ENCODE data around the gene TMEM163.

The TMEM163 gene

DNA sequence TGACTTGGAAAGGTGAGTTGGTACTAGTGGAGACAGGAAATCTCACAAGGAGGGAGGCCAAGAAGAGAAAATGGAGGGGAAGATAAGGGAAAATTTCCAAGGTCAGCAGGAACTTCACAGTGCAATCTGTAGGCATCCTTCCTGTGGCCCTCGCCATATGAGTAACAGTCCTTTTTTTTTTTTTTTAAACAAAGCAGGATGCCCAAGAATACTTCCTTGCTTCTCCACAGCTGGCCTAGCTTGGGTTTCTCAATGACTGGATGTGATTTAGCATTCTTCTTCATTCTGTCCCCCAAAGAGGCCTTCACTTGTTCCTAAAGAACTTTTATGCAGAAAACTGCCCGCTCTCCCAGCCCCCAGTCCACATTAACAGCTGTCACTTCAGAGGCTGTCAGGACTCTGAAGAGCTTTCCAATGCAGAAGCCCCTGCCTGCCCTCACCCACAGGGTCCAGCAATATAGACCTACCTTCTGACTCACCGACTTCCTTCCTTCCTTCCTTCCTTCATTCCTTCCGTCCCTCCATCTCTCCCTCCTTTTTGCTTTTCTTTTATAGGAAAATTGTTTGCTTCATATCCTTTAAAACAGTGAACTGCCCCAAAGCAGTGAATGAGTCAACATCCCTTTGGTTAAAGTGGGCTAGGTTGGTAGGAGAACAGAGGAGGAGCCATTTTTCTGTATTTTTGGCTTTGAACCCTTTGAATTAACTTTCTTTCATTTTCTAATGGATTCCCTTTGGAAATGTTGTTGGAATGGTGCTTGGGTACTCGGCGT is 292.9 kb downstream of the TMEM163 start:
- DNase-seq = no peak

DNA sequence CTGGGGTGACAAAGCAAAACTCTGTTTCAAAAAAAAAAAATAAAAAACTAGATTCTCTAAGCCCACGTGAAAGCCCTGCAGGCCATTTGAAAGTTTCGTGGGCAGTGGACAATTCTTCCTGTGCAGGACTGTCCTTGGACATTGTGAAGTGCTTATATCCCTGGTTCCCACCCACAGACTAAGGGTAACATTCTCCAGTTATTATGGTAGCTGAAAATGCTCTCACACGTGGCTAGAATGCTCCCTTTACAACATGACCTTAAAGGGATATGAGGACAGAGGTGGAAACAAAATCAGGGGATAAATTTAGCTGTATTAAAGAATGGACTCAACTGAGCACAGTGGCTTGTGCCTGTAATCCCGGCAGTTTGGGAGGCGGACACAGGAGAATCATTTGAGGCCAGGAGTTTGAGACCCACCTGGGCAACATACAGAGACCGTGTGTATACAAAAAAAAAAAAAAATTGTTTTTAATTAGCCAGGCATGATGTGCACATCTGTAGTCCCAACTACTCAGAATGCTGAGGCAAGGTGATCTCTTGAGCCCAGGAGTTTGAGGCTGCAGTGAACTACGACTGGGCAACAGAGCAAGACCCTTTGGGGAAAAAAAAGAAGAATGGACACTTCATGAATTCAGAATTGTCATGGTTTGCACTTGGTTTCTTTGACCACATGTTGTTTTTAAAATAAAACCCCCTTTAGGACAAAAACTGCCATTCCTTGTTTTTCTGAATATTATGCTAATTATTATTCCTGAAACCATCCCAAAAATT is 297.1 kb downstream of the TMEM163 start:
- DNase-seq = no peak

DNA sequence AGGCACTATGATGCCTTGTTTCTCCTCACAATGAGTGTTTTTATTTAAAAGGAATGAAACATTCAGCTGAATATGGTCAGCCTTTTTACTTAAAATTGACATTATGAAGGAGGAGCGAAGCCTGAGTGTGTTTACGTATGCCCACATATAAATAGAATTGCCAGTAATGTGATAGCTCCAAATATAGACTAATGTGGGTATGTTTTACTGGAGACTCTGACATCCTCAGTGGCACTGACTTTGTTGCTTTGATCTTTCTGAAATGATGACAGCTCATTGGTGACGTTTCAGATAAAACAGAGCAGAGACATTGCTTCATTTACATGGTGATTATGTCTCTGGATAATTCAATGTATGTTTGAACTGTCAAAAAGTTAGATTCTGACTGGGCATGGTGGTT is 297.9 kb downstream of the TMEM163 start:
- DNase-seq = no peak

DNA sequence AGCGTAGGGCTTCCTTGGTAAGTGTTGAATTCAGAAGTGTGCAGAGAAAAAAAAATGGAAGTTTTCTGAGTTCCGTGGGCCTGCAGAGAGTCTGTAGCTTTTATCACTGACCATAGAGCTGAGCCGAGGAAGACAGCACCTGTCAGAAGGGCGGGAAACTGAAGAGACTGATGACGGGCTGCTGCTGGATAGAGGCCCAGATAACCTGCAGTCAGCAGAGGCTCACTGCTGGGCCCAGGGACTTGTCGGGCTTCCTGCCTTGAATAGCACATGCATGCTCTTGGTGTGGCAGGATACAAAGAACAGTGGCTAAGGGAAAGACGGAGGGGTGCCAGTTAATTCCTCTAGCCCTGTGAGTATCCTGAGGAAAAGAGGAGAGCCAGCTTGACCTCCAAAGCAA is 298.5 kb downstream of the TMEM163 start:
- no peak for DNase-seq

DNA sequence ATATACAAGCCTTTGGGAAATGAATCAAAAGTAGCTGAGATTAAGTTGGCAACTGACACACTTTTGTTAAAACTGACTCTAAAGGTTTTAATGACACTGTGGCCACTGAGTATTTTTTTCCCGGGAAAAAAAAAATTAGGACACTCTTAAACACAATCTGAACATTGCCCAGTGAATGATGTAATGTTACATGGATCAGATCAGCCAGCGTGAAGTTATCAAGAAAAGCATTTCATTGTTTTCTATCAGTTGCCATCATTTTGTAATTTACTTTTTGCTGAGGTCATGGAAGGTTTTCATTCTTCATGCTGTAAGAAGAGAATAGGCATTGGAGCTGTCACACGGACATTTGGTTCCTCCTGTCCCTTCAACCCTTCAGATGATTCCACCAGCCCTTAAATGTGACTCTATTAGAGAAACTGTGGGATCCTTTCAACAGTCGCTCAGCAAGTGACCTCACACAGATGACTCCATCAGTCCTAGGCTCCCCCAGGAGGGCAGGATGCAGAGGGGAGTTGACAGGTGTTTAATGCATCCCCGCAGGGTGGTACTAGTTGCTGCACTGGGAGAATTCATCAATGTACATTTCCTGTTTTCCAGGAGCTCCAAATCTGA is 300.7 kb downstream of the TMEM163 start:
- DNase-seq = no peak

DNA sequence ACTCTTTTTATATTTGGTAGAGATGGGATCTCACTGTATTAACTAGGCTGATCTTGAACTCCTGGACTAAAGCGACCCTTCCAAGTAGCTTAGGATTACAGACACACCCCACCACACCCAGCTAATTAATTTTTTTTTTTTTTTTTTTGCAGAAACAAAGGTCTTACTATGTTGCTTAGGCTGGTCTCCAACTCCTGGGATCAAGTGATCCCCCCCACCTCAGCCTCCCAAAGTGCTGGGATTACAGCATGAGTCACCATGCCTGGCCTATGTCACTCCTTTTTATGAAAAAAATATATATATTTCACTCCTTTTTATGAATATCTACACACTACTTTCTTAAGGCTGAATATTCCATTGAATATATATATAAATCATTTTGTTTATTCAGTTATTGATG is 302.2 kb downstream of the TMEM163 start:
- DNase-seq = no peak

DNA sequence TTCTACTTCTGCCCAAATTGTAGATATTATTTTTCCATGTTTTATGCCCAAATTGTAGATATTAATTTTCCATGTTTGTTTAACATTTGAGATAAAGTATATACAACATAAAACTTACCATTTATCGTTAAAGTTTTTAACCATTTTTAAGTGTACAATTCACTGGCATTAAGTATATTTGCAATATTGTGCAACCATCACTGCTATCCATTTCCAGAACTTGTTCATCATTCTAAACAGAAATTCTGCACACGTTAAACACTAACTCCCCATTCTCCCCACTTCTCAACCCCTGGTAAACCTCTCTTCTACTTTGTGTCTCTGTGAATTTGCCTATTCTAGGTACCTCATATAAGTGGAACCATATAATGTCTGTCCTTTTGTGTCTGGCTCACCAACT is 302.8 kb downstream of the TMEM163 start:
- DNase-seq = no peak

DNA sequence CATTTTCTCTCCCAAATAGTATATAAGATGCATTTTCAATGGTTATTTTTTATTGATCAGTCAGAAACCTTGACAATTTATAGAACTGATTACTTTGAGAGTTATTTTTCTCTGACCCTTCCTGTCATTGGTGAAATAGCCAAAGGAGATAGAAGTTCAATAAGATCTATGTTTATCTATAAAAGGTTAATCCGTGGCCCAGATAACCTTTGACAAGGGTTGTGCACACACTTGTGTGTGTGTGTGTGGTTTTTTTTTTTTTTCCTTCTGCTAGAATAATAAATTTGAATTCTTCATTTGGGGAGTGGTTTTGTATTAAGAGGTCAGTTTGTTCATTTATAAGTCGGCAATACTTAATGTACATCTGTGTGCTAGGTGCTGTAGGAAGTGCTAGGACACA is 304.9 kb downstream of the TMEM163 start:
- no peak for DNase-seq

DNA sequence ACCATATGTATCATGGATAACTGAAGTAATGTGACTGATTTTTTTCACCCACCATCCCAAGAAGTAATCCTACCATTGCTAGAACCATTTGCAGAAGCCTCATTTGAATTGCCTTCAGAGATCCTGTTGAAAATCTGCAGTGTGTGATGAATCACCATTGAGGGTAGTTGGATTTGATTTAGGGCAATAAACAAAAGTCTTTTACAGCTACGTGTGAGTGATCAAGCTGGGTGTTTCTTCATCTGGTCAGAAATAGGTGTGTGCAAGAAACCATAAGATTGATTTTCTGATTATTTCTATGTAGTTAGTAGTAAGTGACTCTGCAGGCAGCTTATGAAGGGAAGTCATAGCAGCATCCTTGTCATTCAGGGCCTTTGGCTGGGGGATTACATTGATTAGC is 305.4 kb downstream of the TMEM163 start:
- no peak for DNase-seq

DNA sequence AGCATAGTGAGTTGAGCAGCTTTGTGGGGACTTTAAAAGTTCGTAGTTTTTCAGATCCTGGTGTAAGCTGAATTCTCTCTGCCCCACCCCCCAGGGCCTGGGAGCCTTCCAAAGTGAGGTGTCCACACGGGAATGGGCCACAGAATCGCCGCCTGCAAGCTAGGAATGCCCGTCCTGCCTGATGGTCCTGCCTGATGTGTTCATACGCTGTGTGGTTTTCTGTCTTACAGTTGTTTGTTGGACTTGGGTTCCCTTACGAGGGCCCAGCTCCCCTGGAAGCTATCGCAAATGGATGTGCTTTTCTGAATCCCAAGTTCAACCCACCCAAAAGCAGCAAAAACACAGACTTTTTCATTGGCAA is 306.2 kb downstream of the TMEM163 start:
- DNase-seq = no peak

DNA sequence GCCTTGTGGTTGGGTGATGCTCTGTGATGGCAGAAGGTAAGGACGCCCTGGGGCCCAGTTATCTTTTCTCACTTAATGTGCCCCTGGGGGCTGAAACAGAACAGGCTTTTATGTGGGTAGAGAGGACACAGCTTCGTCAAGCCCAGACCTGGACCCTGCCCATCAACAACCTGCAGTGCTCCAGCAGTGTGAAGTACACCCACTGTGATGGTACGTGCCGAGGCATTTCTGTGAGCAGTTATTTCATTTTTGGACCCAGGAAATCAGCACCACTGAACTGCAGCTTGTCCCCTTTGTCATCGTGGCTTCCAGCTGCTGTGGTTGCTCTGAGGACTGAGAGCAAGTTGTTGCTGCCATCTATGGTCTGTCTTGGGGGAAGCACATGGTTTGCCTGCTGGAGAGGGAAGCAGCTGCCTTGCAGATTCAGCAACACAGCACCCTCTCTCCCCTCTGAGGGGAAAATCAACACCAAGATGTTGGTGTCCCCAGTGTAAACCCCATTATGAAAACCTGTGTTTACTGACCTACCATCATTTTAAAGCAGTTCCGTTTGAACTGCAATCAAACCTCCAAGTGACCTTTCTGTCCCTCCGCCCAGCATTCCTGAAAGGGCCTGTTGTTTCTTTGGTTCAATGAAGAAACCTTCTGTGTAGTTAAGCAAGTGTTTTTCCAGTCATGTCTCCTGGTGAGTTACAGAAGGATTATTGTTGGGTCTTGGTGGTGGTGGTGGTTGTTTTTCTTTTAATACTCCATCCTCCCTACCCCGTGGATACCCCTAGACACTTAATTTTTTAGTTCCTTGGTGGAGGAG is 306.8 kb downstream of the TMEM163 start:
- peak; percentile 57 to 71 for DNase-seq

DNA sequence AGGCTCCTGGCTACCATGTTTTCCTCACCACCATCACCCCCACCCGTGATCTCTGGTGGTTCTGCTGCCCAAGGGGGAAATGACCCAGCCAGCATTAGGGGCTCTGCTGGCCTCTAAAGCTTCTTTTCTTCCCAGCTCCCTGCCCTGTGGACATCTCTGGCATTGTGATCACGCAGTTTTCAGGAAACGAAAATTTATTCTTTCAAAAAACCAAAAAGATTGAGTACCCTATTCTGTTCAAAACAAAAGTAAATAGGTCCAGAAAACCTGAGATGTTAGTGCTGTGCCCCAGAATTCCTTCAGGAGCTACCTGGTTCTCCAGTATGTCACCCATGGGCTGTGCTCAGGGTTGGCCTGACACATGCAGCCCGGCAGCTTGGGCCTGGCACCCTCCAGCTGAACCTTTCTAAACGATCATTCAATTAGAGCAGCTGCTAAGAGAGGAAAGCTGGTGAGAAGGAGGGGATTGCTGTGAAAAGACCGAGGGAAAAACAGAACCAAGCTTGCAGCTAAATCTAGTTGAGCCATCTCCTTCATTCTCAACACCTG is 307.4 kb downstream of the TMEM163 start:
- no peak for DNase-seq

DNA sequence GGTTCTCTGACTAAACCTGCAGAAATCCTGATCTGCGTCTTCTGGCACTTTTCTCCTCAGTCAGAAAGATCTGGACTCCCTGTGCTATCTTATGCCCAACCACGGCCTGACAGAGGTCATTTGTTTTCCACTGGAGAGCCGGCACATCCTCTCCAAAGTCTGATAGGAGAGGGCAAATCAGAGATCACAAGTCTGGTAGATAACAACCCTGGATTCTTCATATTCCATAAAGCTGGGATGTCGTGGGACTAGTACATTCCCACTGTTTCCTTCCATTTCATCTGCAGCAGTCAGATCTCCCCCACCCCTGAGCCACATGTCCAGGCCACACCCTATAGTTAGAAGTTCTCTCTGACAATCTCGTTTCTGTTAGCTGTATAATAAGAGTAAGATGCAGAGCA is 308.0 kb downstream of the TMEM163 start:
- DNase-seq = no peak

DNA sequence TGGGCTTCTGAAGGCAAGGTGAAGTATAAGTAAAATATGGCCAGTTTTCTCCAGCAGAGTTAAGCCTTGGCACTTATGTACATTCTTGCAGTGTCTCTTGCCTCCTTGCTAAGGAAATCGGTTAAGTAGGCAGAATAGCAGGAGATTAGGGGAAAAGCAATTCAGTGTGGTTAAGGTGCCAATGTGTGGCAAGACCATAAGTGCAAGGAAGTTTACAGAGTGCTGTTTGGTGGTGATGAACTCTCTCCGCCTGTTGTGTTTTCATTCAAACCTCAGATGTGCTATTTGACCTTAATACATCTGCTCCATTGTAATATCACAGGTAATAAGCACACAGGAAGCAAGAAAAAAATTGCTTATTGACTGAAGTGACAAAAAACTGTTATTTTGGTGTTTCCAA is 308.8 kb downstream of the TMEM163 start:
- no peak for DNase-seq

DNA sequence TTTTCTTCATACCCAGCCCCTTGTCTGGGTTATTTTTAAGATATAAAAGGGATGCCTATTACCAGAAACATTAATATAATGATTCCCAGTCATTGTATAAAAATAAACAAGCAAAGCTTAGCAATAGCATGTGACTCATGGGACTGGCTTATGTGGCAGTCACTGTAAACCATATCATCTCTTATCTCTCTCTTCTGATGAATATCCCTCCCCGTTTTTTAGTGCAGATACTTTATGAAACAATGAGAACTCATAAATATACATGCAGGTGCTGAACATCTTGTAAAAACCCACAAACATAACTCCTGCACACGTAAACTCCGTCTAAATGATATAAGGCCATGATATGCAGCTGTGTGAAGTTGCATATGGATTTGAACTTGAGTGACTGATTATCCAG is 310.0 kb downstream of the TMEM163 start:
- no peak for DNase-seq

DNA sequence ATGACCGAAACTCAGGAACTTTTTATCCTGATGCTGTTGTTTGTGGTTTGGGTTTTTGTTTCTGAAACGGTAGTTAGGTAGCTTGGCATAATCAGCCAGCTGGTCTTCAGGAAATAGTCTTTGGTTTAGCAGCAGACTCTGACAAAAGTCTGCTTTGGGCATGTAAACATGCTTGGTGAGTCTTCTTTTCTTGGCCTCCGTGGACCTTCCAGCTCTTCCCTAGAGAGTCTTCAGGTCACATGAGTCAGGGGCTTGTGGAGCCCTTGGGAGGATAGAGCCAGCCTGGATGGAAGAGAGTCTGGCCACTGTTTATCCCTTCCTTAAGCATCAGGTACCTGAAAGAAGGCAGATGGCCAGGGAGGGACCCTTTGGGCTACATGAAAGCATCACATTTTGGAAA is 310.4 kb downstream of the TMEM163 start:
- no peak for DNase-seq

DNA sequence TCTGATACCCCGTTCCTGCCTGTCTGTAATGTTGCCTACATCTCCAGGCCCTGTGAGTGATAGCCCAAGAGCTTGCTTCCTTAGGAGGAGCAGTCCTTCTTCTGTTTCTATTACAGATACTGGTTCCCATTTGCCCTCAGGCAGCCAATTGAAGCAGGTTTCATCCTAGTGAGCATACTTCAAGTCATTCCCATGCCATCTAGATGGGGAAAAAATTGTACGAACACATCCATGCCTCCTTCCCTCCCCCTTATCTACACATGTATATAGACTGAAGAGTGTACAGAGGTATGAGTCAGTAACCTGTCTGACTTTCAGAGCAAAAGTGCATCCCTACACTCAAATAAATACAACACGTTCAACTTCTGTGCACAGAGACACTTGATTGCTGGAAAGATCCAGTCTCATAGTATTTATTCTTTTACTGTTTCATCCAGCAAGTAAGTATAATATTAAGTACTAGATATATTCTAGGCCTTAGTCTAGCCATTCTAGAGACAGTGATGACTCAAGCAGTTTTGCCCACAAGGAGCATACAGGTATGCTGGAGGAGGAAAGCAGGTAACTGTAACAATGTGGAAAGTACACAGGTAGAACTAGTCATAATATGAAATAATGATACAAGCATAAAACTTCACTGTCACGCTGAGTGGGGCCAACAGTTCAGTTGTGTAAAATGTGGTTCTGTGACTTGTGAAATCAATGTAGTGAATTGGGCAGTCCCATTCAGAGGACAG is 311.5 kb downstream of the TMEM163 start:
- no peak for DNase-seq

DNA sequence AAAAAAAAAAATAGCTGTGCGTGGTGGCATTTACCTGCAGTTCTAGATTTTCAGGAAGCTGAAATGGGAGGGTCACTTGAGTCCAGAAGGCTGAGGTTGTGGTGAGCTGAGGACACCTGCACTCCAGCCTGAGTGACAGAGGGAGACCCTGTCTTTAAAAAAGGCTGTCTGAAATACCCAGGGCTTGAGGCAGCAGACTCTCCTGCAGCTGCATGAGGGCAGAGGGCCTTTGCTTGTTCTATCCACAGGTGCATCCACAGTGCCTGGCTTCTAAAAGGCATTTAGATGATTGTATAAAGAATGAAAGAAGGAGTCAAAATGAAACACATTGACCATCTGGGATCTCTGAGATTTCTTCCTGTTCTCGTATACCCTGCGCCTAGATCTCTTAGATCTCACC is 312.1 kb downstream of the TMEM163 start:
- DNase-seq = no peak

DNA sequence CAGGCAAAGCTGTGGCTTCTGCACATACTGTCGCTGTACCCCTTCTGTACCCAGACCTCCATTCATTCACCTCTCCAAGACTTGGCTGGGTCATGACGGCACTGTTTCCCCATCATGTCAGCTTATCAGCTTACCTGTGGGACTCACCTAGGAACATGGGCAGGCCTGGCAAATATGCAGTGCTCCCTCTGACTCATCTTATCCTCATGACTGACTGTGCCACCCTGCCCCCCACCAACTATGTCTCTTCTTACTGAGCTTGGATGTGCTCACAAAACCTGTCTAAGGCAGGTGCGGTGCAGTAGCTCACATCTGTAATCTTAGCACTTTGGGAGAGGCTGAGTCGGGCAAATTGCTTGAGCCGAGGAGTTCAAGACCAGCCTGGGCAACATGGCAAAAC is 312.5 kb downstream of the TMEM163 start:
- DNase-seq = no peak
